ENCODE data around the gene TMPRSS6. TPM values are rescaled to one million over a fixed set of nuclear protein-coding genes. Genes with fewer than 3 reads are reported as not detected.

Gene TMPRSS6
- total RNA-seq, 8 experiments from 2014 or later = 0.05 to 0.56 (median 0.18) TPM; not detected in 1

DNA sequence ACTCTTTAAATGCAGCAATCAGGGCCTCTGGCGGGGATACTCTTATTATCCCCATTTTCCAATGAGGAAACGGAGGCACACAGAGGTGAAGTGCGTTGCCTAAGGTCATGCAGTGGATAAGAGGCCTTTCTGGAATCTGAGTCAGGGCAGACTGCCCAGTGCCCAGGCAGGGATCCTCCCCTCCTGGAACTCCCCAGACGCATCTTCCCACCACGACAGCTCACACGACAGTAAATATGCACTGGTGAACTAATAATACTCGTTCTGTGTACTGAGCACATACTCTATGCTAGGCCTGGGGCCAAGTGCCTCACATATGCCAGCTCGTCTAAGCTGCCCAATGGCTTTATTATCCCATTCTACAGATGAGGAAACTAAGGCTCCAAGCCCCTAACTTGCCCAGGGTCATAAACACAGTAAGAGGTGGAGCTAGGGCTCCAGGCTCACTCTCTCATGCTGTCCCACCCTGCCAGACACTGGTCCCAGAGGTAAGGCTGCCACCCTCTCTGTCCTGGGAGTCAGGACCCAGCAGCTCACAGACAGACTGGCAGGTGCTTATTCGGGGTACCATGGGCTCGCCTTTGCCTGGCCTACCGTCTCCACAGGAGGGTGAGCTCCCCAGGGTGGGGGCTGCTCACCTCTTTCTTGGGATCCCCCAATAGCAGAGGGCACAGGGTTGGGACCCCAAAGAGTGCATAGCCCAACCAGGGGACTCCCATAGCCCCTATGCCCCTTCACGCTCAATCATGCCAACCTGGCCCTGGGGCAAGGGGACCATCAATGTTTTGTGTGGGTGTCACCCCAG, 37.9 kb upstream of the TMPRSS6 start:
- peak in 2 of 8 experiments; percentile 31 to 55 for ATAC-seq (replicated peaks in 6 of 8)
- Histone ChIP-seq H3K27ac (no peak overlapping the region), H3K4me1 (replicated peaks in 1 of 2) (peaks cover 0 to 4% of the 10 kb centered on the region in 2 donors), H3K4me3 (no peak overlapping the region)
- 71 to 100% (median 78%) methylated on average over 2 to 6 of the region's 12 CpGs; no CpG with 5 or more reads in 6 of the 10 experiments for WGBS, 10 experiments
- in situ Hi-C loops (cut with MboI; ENCODE audit: low pct_unique_long_range_greater_than_20kb in 2 of 9, low sequenced_read_pairs in 9 of 9, unreplicated experiment in 9 of 9) = no loop called here

DNA sequence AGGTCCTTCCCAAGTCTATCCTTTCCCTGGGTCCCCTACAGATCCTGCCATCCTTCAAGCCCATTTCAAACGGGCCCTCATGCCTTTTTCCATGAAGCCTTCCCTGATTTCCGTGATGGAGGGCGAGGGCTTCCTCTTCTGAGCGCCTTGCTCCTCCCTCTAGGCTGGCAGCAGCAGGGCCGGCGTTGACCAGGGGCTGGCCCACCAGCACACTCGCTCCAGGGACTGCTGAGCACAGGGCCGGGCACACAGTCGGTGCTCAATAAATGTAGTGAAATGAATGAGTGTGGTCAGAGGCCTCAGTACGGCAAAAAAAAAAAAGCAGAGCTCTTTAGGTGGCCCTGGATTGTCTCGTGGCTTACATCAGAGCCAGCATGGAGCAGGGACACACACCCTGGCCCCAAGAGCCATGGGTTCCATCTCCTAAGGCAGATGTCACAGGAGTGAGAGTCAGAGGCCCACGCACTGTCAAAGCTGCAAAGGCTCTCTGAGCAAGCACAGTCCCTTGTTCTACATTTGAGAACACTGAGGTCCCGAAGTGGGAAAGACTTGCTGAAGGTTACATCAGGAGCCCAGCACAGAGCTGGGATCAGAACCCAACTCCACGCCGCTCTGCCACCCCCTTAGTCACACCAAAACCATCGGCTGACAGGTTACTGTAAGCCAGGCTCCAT, 37.1 kb upstream of the TMPRSS6 start:
- Histone ChIP-seq H3K4me3 (no peak overlapping the region), H3K4me1 (replicated peaks in 1 of 2) (peaks cover 0 to 4% of the 10 kb centered on the region in 2 donors), H3K27ac (no peak overlapping the region)
- in situ Hi-C loops (cut with MboI; ENCODE audit: low pct_unique_long_range_greater_than_20kb in 2 of 9, low sequenced_read_pairs in 9 of 9, unreplicated experiment in 9 of 9) = no loop called here
- WGBS, 10 experiments = 67 to 100% (median 79%) methylated on average over 1 to 10 of the region's 16 CpGs; no CpG with 5 or more reads in 5 of the 10 experiments
- peak in 2 of 8 experiments; percentile 17 to 25 for ATAC-seq (replicated peaks in 6 of 8)

DNA sequence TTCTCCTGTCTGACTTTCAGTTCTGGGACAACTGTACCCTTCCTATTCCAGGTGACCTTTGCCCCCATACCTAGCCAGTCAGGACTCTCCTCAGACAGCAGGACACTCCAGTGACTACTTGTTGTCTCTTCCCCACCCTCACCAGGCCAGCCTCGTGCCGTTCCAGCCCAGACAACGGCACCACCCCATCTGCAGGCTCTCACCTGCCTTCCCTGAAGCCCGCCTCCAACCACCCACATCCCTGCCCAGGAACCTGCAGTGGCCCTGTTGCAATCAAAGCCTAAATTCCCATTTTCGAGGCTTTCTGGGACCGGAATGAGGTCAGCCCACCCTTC, 36.5 kb upstream of the TMPRSS6 start:
- peaks cover 0 to 4% of the 10 kb centered on the region in 2 donors for H3K4me1 ChIP-seq (replicated peaks in 1 of 2)
- WGBS, 10 experiments = 13 to 100% (median 64%) methylated on average over 1 to 5 of the region's 6 CpGs; no CpG with 5 or more reads in 2 of the 10 experiments
- no peak for ATAC-seq (replicated peaks in 6 of 8)
- no peak overlapping the region for H3K4me3 ChIP-seq
- in situ Hi-C loops (cut with MboI; ENCODE audit: low pct_unique_long_range_greater_than_20kb in 2 of 9, low sequenced_read_pairs in 9 of 9, unreplicated experiment in 9 of 9) = no loop called here
- no peak overlapping the region for H3K27ac ChIP-seq

DNA sequence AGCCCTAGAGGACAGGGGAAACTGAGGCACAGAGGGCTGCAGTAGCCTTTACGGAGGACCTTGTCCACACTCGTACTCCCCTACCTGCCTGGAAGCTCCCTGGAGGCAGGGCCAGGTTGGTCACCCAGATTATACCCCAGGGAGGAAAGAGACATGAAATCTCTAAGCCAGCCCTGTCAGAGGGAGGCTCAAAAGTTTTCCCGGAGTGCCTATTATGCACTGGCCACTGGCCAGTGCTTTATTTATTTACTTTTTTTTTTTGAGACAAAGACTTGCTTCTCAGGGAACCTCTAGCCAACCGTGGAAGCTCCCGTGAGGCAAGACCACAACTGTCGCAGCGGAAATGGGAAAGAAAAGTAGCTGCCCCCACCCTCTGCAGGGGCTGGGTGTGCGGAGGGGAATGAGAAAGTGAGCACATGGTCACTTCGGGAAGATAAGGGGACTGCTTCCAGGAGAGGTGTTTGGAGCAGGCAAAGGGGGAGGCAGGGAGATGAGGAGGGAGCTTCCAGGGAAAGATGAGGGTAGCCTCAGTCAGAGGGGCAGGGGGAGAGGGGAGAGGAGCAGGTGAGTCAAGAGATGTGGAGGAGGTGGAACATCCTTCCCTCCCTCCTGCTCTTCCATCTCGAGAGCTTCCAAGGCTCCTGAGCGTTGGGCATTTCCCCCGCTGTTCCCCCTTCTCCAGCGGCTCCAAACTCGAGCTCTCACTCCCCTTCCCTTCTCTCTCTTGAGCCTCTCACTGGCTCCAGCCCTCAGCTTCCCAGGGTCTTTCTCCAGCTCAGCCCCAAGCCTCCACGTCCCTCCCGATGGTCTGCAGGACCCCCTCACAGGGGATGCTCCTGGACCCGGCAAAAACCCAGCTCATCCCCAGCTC, 35.9 kb upstream of the TMPRSS6 start:
- ATAC-seq (replicated peaks in 6 of 8) = peak; percentile 19 to 66 (median 52)
- H3K4me1 ChIP-seq (replicated peaks in 1 of 2) = peaks cover 0 to 4% of the 10 kb centered on the region in 2 donors
- 16 to 83% (median 46%) methylated on average over 1 to 7 of the region's 17 CpGs; no CpG with 5 or more reads in 2 of the 10 experiments for WGBS, 10 experiments
- no peak overlapping the region for H3K27ac ChIP-seq
- in situ Hi-C loops (cut with MboI; ENCODE audit: low pct_unique_long_range_greater_than_20kb in 2 of 9, low sequenced_read_pairs in 9 of 9, unreplicated experiment in 9 of 9) = no loop called here
- no peak overlapping the region for H3K4me3 ChIP-seq

DNA sequence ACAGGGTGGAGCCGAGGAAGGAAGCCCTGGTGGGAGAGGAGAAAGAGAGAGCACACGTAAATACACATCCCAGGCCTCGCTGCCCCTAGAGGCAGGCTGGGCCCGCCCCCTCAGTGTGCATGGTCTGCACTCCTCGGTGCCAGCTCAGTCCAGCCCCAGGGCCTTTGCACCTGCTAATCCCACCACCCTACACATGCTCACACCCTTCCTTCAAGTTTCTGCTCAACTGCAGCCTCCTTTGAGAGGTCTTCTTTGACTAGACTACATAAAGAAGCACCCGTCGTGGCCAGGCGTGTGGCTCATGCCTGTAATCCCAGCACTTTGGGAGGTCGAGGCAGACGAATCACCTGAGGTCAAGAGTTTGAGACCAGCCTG, 34.7 kb upstream of the TMPRSS6 start:
- in situ Hi-C loops (cut with MboI; ENCODE audit: low pct_unique_long_range_greater_than_20kb in 2 of 9, low sequenced_read_pairs in 9 of 9, unreplicated experiment in 9 of 9) = no loop called here
- H3K27ac ChIP-seq = no peak overlapping the region
- peaks cover 0 to 4% of the 10 kb centered on the region in 2 donors for H3K4me1 ChIP-seq (replicated peaks in 1 of 2)
- no peak overlapping the region for H3K4me3 ChIP-seq
- ATAC-seq (replicated peaks in 6 of 8) = no peak
- WGBS, 10 experiments = 47 to 93% (median 75%) methylated on average over 2 to 7 of the region's 10 CpGs; no CpG with 5 or more reads in 5 of the 10 experiments

DNA sequence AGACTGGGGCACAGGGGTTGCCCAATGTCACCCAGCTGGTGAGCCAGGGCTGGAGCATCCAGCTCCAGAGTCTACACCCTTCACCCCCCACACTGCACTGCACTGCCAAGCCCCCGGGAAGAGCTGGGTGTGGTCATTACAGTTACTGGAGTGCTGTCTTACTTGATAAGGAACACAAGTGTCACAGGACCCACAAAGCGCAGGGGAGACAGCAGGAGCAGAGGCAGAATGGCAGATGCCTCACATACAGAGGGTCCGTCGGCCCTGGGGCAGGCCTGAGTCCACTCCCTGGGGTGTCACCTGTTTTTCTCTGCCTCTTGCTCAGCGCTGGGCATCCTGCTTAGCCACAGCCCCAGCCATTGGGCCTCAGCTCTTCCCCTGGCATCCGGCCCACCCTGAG, 32.5 kb upstream of the TMPRSS6 start:
- H3K27ac ChIP-seq = no peak overlapping the region
- no peak for ATAC-seq (replicated peaks in 6 of 8)
- 42 to 60% methylated on average over 1 to 2 of the region's 6 CpGs; no CpG with 5 or more reads in 8 of the 10 experiments for WGBS, 10 experiments
- in situ Hi-C loops (cut with MboI; ENCODE audit: low pct_unique_long_range_greater_than_20kb in 2 of 9, low sequenced_read_pairs in 9 of 9, unreplicated experiment in 9 of 9) = no loop called here
- H3K4me1 ChIP-seq (replicated peaks in 1 of 2) = peaks cover 0 to 4% of the 10 kb centered on the region in 2 donors
- H3K4me3 ChIP-seq = no peak overlapping the region

DNA sequence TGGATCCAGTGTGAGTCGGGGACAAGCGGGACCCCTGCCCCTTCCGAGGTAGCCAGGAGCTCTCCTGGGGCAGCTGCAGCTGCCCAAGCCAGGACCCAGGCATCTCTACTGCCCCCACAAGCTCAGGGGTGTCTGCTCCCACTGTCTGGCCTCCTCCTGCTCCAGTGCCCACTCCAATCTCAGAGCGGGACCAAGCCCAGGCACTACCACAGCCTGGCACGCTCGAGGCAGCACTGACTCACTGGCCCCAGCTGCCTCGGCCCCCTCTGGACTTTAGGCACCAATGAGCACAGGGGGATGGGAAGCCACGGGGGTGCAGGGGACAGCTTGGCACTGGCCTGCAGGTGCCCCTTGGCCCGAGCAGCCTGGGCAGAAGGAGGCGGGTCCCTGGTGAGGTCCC, 32.0 kb upstream of the TMPRSS6 start:
- Histone ChIP-seq H3K4me1 (replicated peaks in 1 of 2) (peaks cover 0 to 4% of the 10 kb centered on the region in 2 donors), H3K4me3 (no peak overlapping the region), H3K27ac (no peak overlapping the region)
- no peak for ATAC-seq (replicated peaks in 6 of 8)
- in situ Hi-C loops (cut with MboI; ENCODE audit: low pct_unique_long_range_greater_than_20kb in 2 of 9, low sequenced_read_pairs in 9 of 9, unreplicated experiment in 9 of 9) = no loop called here
- 20 to 74% (median 52%) methylated on average over 1 to 3 of the region's 10 CpGs; no CpG with 5 or more reads in 6 of the 10 experiments for WGBS, 10 experiments

DNA sequence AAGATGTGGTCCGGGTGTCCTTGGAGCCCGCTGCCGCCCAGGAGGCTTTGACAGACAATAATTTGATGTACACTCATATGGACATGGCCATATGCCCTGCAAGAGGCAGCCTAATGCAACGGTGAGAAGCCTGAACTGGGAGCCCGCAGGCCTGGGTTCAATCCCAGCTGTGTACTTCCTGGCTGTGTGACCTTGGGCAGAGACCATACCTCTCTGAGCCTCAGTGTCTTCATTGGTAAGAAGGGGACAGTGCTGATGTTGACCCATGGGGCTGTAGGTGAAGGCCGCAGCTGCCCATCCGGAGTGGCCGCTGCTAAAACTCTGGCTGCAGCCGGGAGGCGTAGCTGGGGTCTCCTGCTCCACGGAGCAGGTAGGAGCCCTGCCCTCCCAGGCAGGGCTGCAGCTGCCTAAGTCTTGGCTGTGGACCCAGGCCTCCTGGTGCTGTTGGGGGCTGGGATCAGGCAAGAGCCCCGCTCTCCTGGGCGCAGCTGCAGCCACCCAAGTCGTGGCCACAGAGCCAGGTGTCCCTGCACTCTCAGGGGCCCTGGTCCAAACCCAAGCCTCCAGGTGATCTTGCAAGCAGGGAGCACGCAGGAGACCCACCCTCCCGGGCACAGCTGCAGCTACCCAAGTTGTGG, 31.3 kb upstream of the TMPRSS6 start:
- in situ Hi-C loops (cut with MboI; ENCODE audit: low pct_unique_long_range_greater_than_20kb in 2 of 9, low sequenced_read_pairs in 9 of 9, unreplicated experiment in 9 of 9) = no loop called here
- Histone ChIP-seq H3K27ac (no peak overlapping the region), H3K4me1 (replicated peaks in 1 of 2) (peaks cover 0 to 4% of the 10 kb centered on the region in 2 donors), H3K4me3 (no peak overlapping the region)
- ATAC-seq (replicated peaks in 6 of 8) = no peak
- 61 to 100% (median 80%) methylated on average over 1 to 11 of the region's 16 CpGs; no CpG with 5 or more reads in 4 of the 10 experiments for WGBS, 10 experiments

DNA sequence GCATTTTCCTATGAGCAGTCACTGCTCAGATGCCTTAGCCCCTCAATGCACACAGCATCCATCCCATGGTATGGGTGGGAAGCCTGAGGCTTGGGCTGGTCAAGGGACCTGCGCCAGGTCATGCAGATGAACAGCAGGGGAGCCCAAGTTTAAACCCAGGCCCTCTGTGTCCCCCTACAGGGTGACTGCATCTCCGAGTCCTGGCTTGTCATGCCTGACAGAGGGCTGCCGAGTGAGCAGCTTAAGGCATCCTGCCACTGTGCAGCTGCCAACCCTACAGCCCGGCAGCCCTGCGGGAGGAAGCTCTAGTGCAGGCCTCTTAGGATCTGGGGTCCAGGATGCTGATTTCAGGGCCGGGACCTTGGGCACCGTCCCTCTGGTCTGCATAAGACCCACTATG, 30.2 kb upstream of the TMPRSS6 start:
- no peaks in the 10 kb centered on the region for H3K4me1 ChIP-seq (replicated peaks in 1 of 2)
- in situ Hi-C loops (cut with MboI; ENCODE audit: low pct_unique_long_range_greater_than_20kb in 2 of 9, low sequenced_read_pairs in 9 of 9, unreplicated experiment in 9 of 9) = no loop called here
- no peak overlapping the region for H3K27ac ChIP-seq
- ATAC-seq (replicated peaks in 6 of 8) = no peak
- 40% methylated on average over 4 of the region's 7 CpGs; no CpG with 5 or more reads in 9 of the 10 experiments for WGBS, 10 experiments
- no peak overlapping the region for H3K4me3 ChIP-seq

DNA sequence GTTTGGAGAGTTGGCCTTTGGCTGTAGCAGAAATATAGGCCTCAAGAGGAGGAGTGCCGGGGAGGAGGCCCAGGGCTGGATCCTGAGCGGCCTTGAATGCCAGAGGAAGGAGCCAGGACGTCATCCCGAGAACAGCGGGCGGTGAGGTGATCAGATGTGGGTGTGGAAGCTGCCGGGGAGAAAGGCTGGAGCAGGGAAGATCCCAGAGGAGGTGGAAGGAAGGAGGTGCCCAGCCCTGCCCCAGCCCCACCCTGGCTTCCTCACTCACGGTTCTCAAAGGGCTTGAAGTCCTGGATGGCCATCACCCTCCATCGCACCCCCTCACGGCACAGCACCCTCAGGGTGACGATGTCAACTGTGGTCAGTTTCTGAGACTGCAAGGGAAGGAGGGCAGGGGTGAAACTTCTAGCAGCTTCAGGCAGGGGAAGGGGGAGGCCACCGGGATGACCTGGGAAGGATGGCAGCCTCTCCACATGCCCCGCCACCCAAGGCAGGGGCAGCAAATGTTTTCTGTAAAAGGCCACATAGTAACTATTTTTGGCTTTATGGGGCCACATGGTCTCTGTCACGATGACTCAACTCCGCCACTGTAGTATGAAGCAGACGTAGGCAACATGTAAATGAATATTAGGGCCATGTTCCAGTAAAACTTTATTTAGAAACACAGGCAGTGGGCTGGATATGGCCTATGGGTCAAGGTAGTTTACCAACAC, 29.5 kb upstream of the TMPRSS6 start:
- ATAC-seq (replicated peaks in 6 of 8) = peak in 2 of 8 experiments; percentile 48 to 59
- Histone ChIP-seq H3K4me3 (no peak overlapping the region), H3K27ac (no peak overlapping the region), H3K4me1 (replicated peaks in 1 of 2) (no peaks in the 10 kb centered on the region)
- in situ Hi-C loops (cut with MboI; ENCODE audit: low pct_unique_long_range_greater_than_20kb in 2 of 9, low sequenced_read_pairs in 9 of 9, unreplicated experiment in 9 of 9) = no loop called here
- WGBS, 10 experiments = 58 to 73% (median 67%) methylated on average over 3 to 7 of the region's 16 CpGs; no CpG with 5 or more reads in 5 of the 10 experiments

DNA sequence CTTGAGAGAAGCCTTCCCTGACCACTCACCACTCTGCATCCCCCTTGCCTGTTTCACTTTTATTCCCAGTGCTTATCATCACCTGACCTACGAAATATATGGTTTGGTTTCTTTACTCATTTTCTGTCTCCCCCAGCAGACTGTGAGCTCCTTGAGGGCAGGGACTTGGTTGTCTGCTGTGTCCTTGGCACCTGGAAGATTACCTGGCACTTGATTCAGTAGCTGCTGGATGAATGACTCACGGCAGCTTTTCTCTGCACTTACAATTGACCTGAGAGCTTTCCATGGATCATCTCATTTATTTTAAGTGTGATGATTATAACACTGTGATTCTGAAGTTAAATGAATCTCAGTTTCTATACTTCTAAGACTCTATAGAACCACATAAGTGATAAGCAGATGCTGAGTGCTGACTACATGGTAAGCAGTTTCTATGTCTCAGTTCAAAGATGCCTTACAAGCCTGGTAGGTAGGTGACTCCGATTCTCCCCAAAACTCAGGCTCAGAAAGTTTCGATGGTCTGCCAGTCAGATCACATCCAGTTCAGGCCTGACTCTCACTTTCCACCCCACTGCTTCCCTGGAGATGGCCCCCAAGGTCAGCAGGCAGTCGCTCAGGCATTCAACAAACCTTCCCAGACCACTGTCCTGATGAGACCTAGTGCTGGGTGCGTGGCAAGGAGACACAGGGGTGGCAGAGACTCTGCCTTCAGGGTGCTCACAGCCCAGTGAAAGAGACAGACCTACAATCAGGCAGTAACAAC, 28.6 kb upstream of the TMPRSS6 start:
- WGBS, 10 experiments = 0 to 100% (median 61%) methylated on average over 1 to 3 of the region's 6 CpGs; no CpG with 5 or more reads in 3 of the 10 experiments
- ATAC-seq (replicated peaks in 6 of 8) = no peak
- in situ Hi-C loops (cut with MboI; ENCODE audit: low pct_unique_long_range_greater_than_20kb in 2 of 9, low sequenced_read_pairs in 9 of 9, unreplicated experiment in 9 of 9) = no loop called here
- H3K27ac ChIP-seq = no peak overlapping the region
- no peak overlapping the region for H3K4me3 ChIP-seq
- H3K4me1 ChIP-seq (replicated peaks in 1 of 2) = no peaks in the 10 kb centered on the region

Data from motor neuron (in vitro differentiated cells).